Lower leg skin (tissue), 4 donors: ENCODE results near the gene KRTAP5-11. TPM values are rescaled to one million over a fixed set of nuclear protein-coding genes. Genes with fewer than 3 reads are reported as not detected.
"Not testable (repeated sequence)": the region's sequence is repeated elsewhere in the genome, so short reads cannot be mapped to it uniquely, and the experiment has no call there.

ENCODE experiments used
- DNase-seq, 2 donors: peaks; one replicate each; pipeline ENCODE4 v3.0.0-alpha.2; 2019; ENCODE audit warnings: low spot score in 2 of 2
- H3K4me3 ChIP-seq: fragments of 200-600 bp; sonication (generic); 2 replicates; pipeline ENCODE4 v1.5.1; 2017; ENCODE audit warnings: mild to moderate bottlenecking, low read depth; ENCODE audit not compliant: poor library complexity, severe bottlenecking
- CTCF ChIP-seq, 3 donors: fragments of 450-650 bp; IDR thresholded peaks; one replicate each; pipeline ENCODE4 v1.5.1; 2016; ENCODE audit warnings: antibody characterized with exemption in 3 of 3, mild to moderate bottlenecking in 3 of 3, moderate library complexity in 2 of 3
- POLR2A ChIP-seq, 2 donors: fragments of 450-650 bp; IDR thresholded peaks; one replicate each; pipeline ENCODE4 v1.6.1; 2016 to 2017; ENCODE audit warnings: antibody characterized with exemption in 2 of 2, mild to moderate bottlenecking in 1 of 2, moderate library complexity in 1 of 2
- WGBS, 2 donors: methylation state at CpG; one replicate each; pipeline ENCODE4 v1.1.5; 2018; 5-methylcytosine and 5-hydroxymethylcytosine counted together
- intact Hi-C: fragments of 100-400 bp; cut with DNase I; formaldehyde crosslinking; loops from one replicate; pipeline ENCODE4 v1.15.0; 2023; ENCODE audit warnings: low total_unique reads
- total RNA-seq, 4 donors: library from RNA; depleted of rRNA; stranded (reverse); fragments of >200 nt; gene quantifications; one replicate each; pipeline ENCODE4 v1.1.0, GENCODE V29; 2016

KRTAP5-11 gene
- total RNA-seq, 4 donors from 2014 or later: 9.5 TPM; not detected in 3

- H3K4me3 ChIP-seq: no peak overlapping the region
- WGBS, 2 donors: 35 to 43% methylated on average over 8 of the region's 8 CpGs
- no peak for TF ChIP-seq CTCF (IDR thresholded peaks at IDR 0.05)
- intact Hi-C loops: no loop called here
- DNase-seq: no peak
These were observed 13.8 kb downstream of the KRTAP5-11 start for GRCh38 chr11:71568704-71569349.

DNA sequence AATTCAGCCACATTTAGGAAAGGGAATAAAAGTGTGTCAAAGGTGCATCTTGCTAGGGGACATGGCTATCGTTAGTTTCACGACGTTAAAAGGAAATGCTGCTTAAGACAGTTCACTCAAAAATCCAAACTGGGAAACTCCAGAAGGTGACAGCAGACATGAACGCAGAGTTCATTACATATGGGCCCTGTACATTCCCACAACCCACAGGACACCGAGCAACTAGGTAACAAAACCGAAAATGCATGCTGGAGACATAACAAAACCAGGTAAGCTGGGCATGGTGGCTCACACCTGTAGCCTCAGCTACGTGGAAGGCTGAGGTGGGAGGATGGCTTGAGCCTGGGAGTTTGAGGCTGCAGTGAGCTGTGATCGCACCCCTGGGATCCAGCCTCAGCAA lies 15.0 kb downstream of the KRTAP5-11 start:
- intact Hi-C loops, H3K4me3 ChIP-seq, DNase-seq: not testable (repeated sequence)
- WGBS, 2 donors: 68 to 75% methylated on average over 8 of the region's 8 CpGs

DNA sequence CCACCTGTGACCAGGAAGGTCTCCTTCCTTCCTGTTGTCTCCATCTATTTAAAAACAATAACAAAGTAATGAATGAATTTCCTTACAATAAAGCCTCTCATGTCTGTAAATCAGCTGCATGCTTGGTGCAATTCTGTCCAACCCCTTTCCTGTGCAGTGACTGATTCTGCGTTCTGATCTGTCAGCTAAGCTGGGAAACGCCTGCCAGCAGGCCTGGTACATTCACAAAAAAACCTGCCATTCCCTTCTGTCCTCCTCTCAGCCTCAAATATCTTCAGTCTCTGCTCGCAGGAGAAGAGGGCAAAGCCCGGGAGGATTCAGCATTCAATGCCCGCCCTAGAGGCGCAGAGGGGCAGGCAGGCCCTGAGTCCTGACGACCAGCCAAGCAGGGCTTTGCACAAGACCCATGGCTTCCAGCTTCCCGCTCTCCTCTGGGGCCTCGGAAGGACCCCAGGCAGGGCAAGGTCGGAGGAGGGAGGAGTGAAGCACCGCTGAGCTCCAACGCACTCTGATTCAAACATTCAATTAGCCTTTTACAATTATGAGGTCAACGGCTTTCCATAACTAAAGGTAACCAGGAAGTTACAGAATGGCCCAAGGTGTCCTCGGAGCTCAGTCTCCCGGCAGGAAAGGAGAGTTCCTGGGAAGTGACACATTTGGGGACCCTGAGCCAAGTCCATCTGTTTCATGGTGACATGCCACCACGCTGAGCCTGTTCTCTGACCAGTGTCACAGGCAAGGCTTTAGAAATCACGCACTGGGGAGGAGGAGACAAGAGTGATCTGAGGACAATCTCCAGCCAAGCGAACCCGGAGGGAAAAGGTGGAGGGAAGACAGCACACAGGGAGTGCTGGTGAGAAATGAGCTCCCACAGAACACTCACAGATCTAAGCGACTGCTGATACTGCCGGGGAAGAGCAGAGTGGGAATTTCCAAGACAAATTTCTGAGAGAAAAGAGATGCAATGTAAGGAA lies 15.8 kb downstream of the KRTAP5-11 start:
- WGBS, 2 donors: 63 to 77% methylated on average over 15 to 21 of the region's 21 CpGs
- H3K4me3 ChIP-seq, DNase-seq, intact Hi-C loops: not testable (repeated sequence)

GRCh38 chr11:71566081-71566620 lies 16.5 kb downstream of the KRTAP5-11 start:
- intact Hi-C loops: no loop called here
- no peak for TF ChIP-seq CTCF (IDR thresholded peaks at IDR 0.05)
- TF ChIP-seq POLR2A (IDR thresholded peaks at IDR 0.05): no peak
- no peak for DNase-seq
- H3K4me3 ChIP-seq: no peak overlapping the region
- 41 to 64% methylated on average over 9 to 10 of the region's 10 CpGs for whole genome bisulfite sequencing, 2 donors

GRCh38 chr11:71565263-71565662 lies 17.4 kb downstream of the KRTAP5-11 start, which contains the start of gene KRTAP5-10:
Gene KRTAP5-10, plus strand, starts transcription at chr11:71565563. Its CDS starts 25 bp downstream, at chr11:71565588.
- H3K4me3 ChIP-seq: no peak within 1 kb of the TSS
- 49 to 59% methylated on average over 2 to 3 of the region's 5 CpGs for WGBS, 2 donors
- intact Hi-C loops: no loop called here
- no peak for DNase-seq
- TF ChIP-seq CTCF (IDR thresholded peaks at IDR 0.05): no peak
- TF ChIP-seq POLR2A (IDR thresholded peaks at IDR 0.05): no peak

DNA sequence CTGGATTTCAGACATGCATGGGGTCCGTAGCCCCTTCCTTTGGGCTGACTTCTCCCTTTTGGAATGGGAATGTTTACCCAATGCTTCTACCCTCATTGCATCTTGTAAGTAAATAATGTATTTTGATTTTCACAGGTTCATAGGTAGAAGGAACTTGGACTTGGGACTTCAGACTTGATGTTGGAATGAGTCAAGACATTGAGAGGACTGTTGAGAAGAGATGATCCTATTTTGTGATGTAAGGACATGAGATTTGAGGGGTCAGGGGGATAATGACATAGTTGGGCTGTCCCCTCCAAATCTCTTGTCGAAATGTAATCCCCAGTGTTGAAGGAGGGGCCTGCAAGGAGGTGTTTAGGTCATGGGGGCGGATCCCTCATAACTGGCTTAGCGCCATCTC lies 18.2 kb downstream of the KRTAP5-11 start:
- TF ChIP-seq POLR2A (IDR thresholded peaks at IDR 0.05) (no peak), CTCF (IDR thresholded peaks at IDR 0.05) (no peak)
- H3K4me3 ChIP-seq: no peak overlapping the region
- 83 to 87% methylated on average over 4 of the region's 4 CpGs for WGBS, 2 donors
- no peak for DNase-seq
- intact Hi-C loops: no loop called here
